ENCODE results near the gene CELA3A.
"Not testable (repeated sequence)": the region's sequence is repeated elsewhere in the genome, so short reads cannot be mapped to it uniquely, and the experiment has no call there.

Gene CELA3A

GRCh38 chr1:22021061-22021460 lies 19.6 kb downstream of the CELA3A start:
- no peak for DNase-seq

GRCh38 chr1:22024485-22025367 lies 23.3 kb downstream of the CELA3A start:
- peak; percentile 50 for DNase-seq

DNA sequence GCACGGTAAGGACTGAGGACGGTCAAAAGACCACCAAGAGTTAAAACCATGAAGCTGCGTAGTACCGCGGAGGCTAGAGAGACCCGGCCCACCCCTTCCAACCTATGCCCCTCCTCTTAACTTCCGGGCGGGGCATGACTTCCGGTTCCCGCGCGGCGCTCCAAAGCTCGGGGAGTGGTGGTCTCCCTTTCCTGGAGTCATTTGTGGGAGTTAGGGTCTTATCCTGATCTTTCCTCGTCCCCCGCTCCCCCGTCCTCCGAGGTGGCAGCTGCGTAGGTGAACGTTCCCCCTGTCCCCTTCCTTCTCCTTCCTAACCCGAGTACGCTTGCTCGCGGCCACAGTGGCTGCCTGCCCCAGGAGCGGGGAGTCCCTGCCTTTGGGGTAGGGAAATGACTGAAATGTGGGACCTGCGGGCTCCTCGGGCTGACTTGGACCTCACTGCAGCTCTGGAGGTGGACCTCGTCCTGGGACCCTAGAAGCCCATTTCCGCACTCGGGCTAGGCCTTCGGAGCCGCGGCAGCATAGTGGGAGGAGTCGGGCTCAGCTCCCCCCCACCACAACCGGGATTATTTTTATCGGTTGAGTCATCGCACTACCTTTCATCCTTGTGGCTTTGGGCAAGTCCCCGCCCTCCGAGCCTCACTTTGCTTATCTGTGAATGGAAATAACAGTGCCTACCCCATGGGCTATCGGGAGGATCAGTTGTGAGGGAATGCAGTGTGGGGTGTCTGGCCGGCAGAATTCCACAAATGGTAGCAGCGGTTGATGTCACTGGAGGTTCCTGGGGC lies 24.1 kb downstream of the CELA3A start:
- DNase-seq: peak; percentile 79

DNA sequence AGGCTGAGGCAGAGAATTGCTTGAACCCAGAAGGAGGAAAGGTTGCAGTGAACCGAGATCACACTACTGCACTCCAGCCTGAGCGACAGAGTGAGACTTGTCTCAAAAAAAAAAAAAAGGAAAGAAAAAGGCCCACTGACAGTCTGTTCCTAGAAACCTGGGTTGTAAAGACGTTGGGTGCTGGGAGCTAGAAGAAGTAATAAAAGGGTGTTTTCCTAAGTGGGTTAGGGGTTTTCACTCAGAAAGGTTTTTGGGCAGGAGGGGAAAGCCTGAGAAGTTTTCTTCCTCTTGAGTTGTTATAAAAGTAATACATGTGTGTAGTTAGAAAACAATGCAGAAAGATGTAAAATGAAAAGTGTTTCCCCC lies 25.4 kb downstream of the CELA3A start:
- DNase-seq: no peak

DNA sequence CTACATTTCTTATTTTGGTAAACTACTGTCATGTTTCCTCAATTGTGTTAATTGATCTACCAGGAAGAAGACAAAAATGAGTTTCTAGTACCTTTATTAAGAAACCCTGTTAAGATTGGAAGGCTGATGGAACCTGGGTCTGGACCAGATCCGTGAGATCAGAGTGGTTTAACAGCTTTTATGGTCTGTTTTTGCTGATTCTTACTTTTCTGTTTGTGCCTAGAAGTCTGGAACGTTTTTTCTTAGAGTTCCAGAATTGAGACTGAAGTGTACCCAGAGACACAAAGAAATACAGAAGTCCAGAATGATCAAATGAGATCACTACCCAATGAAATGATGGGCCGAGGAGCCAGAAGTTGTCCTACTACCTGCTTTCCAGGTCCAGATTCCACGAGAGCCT lies 28.6 kb downstream of the CELA3A start:
- no peak for DNase-seq

DNA sequence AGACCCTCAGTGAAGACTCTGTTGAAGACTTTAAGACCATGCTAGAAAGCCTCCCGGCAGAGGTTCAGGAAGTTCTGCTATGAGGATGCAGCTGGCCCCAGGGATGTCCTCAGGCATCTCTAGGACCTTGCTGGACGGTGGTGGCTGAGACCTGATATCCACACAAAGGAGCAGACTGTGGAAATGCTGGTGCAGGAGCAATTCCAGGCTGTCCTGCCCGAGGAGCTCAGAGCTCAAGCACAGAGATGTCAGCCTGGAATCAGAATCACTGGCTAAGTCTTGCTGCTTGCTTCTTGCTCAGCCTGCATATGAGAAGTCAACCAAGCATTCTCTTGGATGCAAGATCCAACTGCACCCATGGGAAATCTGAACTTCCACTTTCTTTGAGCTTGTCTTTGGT lies 29.0 kb downstream of the CELA3A start:
- DNase-seq: no peak

DNA sequence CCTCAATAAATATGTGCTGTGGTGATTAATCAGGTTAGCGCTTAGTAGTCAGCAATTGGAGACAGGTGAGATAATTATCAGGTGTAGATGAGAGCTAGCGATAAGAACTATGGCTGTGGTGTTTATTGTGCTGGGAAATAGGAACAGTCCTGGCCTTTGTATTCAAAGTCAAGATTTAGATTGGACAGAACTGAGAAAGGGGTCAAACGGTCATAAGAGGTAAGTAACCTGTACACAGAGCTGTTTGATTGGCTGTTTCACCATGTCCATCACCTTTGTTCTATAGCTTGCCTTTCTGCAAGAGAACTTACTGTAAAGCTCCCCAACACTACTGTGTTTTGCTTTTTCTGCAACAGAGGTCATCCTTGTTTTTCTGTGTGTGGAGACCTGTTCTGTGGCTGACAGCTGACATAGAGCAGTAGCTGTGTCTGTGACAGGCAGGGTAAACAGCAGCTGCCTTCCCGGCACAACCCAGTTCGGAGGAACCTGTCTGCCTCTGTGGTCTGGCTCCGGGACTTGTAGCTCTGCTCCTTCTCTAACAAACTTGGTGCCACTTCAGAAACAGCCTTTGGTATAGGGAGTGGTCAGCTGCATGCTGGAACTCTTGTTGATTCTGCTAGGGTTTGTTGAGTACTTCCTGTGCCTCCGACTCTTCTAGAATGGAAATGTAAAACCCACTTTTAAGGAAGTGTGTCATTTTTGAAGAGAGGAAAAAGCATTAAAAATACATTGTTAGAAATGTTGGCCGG lies 29.9 kb downstream of the CELA3A start:
- no peak for DNase-seq

DNA sequence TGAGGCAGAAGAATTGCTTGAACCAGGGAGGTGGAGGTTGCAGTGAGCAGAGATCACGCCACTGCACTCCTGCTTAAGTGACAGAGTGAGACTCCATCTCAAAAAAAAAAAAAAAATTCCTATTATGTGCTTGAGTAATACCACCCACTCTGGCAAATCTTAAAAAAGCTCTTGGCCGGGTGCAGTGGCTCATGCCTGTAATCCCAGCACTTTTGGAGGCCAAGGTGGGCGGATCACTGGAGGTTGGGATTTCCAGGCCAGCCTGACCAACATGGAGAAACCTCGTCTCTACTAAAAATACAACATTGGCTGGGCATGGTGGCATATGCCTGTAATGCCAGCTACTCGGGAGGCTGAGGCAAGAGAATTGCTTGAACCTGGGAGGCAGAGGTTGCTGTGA lies 33.4 kb downstream of the CELA3A start:
- DNase-seq: not testable (repeated sequence)

- no peak for DNase-seq
These were observed 36.1 kb downstream of the CELA3A start for GRCh38 chr1:22037520-22037919.

GRCh38 chr1:22038036-22038435 lies 36.6 kb downstream of the CELA3A start:
- no peak for DNase-seq

DNA sequence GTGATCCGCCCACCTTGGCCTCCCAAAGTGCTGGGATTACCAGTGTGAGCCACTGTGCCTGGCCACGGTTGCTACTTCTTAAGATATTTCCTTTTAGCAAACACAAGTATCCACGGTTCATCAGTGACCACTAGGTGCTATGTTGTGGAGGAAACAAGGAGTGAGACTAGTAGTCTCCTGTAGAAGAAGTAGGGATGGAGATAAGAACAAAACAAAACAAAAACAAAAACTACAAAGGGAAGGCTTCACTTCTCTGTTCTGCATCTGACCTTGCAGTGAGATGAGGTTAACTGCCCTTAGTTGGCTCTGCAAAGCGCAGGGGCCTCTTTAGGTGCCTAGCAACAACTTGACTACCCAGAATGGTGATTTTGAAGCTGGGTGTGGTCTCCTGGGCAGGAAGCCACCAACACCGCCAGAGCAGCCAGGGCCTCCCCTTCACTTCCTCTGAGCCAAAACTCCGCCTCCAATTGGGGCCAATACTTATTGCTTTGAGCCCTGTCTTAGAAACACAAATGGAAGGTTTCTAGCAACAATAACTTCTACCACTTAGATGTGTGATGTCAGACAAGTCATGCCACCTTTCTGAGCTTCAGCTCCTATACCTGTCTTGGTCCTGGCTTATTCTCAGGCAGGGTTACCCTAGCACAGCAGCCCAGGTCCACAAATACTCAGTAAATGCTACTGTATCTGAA lies 38.3 kb downstream of the CELA3A start:
- DNase-seq: peak; percentile 66

- no peak for DNase-seq
These were observed 38.8 kb downstream of the CELA3A start for GRCh38 chr1:22040286-22040623.

DNA sequence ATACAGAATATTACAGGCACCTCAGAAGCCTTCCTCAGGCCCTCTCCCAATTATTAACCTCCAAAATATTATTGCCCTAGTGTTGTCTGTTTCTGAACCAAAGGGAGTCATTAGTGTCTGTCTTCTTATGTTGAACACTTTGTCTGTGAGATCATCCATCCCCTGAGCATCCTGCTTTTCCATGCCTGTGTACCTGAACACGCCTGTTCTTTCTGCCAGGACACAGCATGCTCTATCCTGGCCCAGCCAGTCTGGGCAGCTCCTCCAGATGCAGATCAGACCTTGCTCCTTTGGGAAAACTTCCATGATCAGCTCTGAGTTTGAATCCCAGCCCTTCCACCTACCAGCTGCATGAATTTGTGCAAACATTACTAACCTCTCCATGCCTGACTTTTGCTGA lies 40.0 kb downstream of the CELA3A start:
- no peak for DNase-seq

GRCh38 chr1:22043198-22043769 lies 41.8 kb downstream of the CELA3A start:
- no peak for DNase-seq

- DNase-seq: no peak
These were observed 43.4 kb downstream of the CELA3A start for GRCh38 chr1:22044690-22045420.

DNA sequence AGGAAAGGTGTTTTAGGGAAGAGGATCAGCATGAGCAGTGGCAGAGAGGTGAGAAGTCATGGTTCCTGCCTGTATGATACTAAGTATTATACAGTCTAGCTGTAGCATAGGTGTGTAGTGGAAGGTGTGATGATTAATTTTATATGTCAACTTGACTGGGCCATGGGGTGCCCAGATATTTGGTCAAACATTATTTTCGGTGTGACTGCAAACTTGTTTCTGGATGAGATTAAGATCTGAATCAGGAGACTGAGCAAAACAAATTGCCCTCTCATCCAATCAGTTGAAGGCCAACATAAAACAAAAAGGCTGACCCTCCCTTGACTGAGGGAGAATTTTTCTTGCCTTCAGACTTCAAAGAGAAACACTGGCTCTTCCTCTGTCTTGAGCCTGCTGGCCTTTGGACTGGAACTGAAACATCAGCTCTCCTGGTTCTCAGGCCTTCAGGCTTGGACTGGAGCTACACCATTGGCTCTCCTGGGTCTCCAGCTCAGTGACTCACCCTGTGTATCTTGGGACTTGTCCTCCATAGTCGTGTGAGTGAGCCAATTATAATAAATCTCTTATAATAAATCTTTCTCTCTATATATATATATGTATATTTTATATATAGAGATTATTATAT lies 44.3 kb downstream of the CELA3A start:
- no peak for DNase-seq

GRCh38 chr1:22048351-22049192 lies 47.1 kb downstream of the CELA3A start:
- DNase-seq: peak; percentile 33

GRCh38 chr1:22050330-22050729 lies 48.9 kb downstream of the CELA3A start:
- no peak for DNase-seq

- DNase-seq: no peak
These were observed 50.2 kb downstream of the CELA3A start for GRCh38 chr1:22051607-22052114.
